A673 (cell line): ENCODE results near the gene BSN.

ENCODE experiments used
- CTCF ChIP-seq: fragments of 300-800, 200-600 bp; sonication (generic); conservative IDR thresholded peaks from 2 replicates; pipeline ENCODE4 v1.5.1; 2017; ENCODE audit warnings: low read depth, mild to moderate bottlenecking, antibody characterized with exemption, low read length, moderate library complexity, mixed read lengths
- EZH2 ChIP-seq: fragments of 200-600 bp; sonication (generic); IDR thresholded peaks from 2 replicates; pipeline ENCODE4 v1.6.1; 2017; ENCODE audit warnings: borderline replicate concordance, low read depth, mild to moderate bottlenecking, mixed read lengths, antibody characterized with exemption, low read length; ENCODE audit not compliant: poor library complexity, severe bottlenecking

GRCh38 chr3:49689046-49689907, 135.0 kb downstream of the BSN start, which contains the start of the genes MST1 and RNF123:
- no peak for TF ChIP-seq CTCF
- no peak for TF ChIP-seq EZH2
